HFFc6 (cell line): ENCODE measurements around the gene CFAP57. TPM values are rescaled to one million over a fixed set of nuclear protein-coding genes. Genes with fewer than 3 reads are reported as not detected.

Experiments
- DNase-seq: peaks from one replicate; pipeline ENCODE4 v3.0.0-alpha.2; 2018
- H3K27ac Mint-ChIP-seq: 2 replicates; pipeline ENCODE4 v1.8.0; 2020; ENCODE audit warnings: mild to moderate bottlenecking, mixed read lengths
- H3K27me3 Mint-ChIP-seq: 2 replicates; pipeline ENCODE4 v1.8.0; 2021; ENCODE audit warnings: mild to moderate bottlenecking, moderate library complexity, mixed read lengths; ENCODE audit not compliant: insufficient read depth
- H3K36me3 Mint-ChIP-seq: 2 replicates; pipeline ENCODE4 v1.8.0; 2021; ENCODE audit warnings: low read depth, mixed read lengths
- H3K4me1 Mint-ChIP-seq: 2 replicates; pipeline ENCODE4 v1.8.0; 2020; ENCODE audit warnings: low read depth, mixed read lengths
- H3K4me3 Mint-ChIP-seq: 2 replicates; pipeline ENCODE4 v1.8.0; 2020; ENCODE audit warnings: mild to moderate bottlenecking, moderate library complexity, mixed read lengths
- H3K9me3 Mint-ChIP-seq: 2 replicates; pipeline ENCODE4 v1.8.0; 2020; ENCODE audit warnings: mild to moderate bottlenecking, mixed read lengths
- CTCF ChIP-seq: fragments of 200-600 bp; sonication (generic); IDR thresholded peaks from 2 replicates; pipeline ENCODE4 v1.5.0; 2021; ENCODE audit warnings: antibody characterized with exemption, mild to moderate bottlenecking
- total RNA-seq, 6 experiments: library from RNA; stranded (reverse); fragmentation: NEBNext Ultra II Directional; extraction: Animal tissue kit (Norgen Biotek cat#: 25700); gene quantifications; 2 replicates in 1 of 6; 3 replicates in 5 of 6; pipeline ENCODE4 v1.2.3, GENCODE V29; 2021

Gene CFAP57
- total RNA-seq, 6 experiments from 2014 or later: 0.14 to 0.75 (median 0.19) TPM

- Mint-ChIP-seq H3K27me3 (no peaks in the 10 kb centered on the region; the same call in 1 of the 2 replicates), H3K4me3 (no peak overlapping the region), H3K4me1 (peaks cover 40% of the 10 kb centered on the region), H3K9me3 (no peaks in the 10 kb centered on the region), H3K36me3 (no peaks in the 10 kb centered on the region), H3K27ac (no peak overlapping the region)
- TF ChIP-seq CTCF: peak; percentile 24; the same call in 1 of the 2 replicates
- DNase-seq: peak; percentile 40
These were observed 53.0 kb downstream of the CFAP57 start for GRCh38 chr1:43225168-43225567.

GRCh38 chr1:43227143-43227764 is 55.1 kb downstream of the CFAP57 start:
- Mint-ChIP-seq H3K27me3 (peaks cover 1% of the 10 kb centered on the region; the same call in 1 of the 2 replicates), H3K36me3 (no peaks in the 10 kb centered on the region), H3K4me1 (peaks cover 47% of the 10 kb centered on the region), H3K27ac (peak overlapping the region; percentile 28; the same call in 1 of the 2 replicates), H3K9me3 (no peaks in the 10 kb centered on the region), H3K4me3 (no peak overlapping the region)
- TF ChIP-seq CTCF: peak; percentile 99
- peak; percentile 55 for DNase-seq

- Mint-ChIP-seq H3K4me1 (peaks cover 52% of the 10 kb centered on the region), H3K27ac (no peak overlapping the region; the same call in 1 of the 2 replicates), H3K9me3 (no peaks in the 10 kb centered on the region), H3K4me3 (no peak overlapping the region), H3K36me3 (no peaks in the 10 kb centered on the region), H3K27me3 (peaks cover 1% of the 10 kb centered on the region; the same call in 1 of the 2 replicates)
- no peak for TF ChIP-seq CTCF
- no peak for DNase-seq
These were observed 58.0 kb downstream of the CFAP57 start for GRCh38 chr1:43229826-43230780.

GRCh38 chr1:43232074-43232473 is 59.9 kb downstream of the CFAP57 start:
- peaks cover 1% of the 10 kb centered on the region; the same call in 1 of the 2 replicates for H3K27me3 Mint-ChIP-seq
- H3K36me3 Mint-ChIP-seq: no peaks in the 10 kb centered on the region
- peak; percentile 63 for DNase-seq
- no peak for TF ChIP-seq CTCF
- peak overlapping the region; percentile 81 for H3K27ac Mint-ChIP-seq
- H3K4me3 Mint-ChIP-seq: peak overlapping the region; percentile 46
- no peaks in the 10 kb centered on the region for H3K9me3 Mint-ChIP-seq
- peaks cover 43% of the 10 kb centered on the region for H3K4me1 Mint-ChIP-seq

DNA sequence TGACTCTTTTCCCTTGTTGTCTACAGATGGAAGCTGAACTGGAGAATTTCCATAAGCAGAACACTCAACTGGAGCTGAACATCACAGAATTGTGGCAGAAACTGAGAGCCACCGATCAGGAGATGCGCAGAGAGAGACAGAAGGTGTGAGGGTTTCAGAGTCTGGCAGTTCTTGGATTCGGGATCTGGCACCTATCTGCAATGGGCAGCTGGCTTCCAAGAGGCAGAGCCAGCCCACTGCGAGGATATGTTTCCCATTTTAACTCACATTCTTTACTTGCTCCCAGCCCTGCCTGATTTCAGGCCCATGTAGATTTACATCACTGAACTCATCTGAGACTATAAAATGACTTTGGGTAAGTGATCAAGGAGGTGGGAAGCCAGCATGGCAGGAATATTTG is 60.4 kb downstream of the CFAP57 start:
- no peak for DNase-seq
- no peaks in the 10 kb centered on the region for H3K36me3 Mint-ChIP-seq
- H3K27ac Mint-ChIP-seq: peak overlapping the region; percentile 81
- peaks cover 1% of the 10 kb centered on the region; the same call in 1 of the 2 replicates for H3K27me3 Mint-ChIP-seq
- H3K4me1 Mint-ChIP-seq: peaks cover 43% of the 10 kb centered on the region
- TF ChIP-seq CTCF: no peak
- peak overlapping the region; percentile 46 for H3K4me3 Mint-ChIP-seq
- no peaks in the 10 kb centered on the region for H3K9me3 Mint-ChIP-seq
